DOHH2 (cell line): ENCODE data around the gene TMEM151B.
"Not testable (repeated sequence)": the region's sequence is repeated elsewhere in the genome, so short reads cannot be mapped to it uniquely, and the experiment has no call there.

Experiments used
- H3F3A ChIP-seq: fragments of 200-600 bp; sonication (generic), shearing (Covaris generic); 2 replicates; pipeline ENCODE4 v1.6.0; 2016; ENCODE audit warnings: antibody characterized with exemption, mild to moderate bottlenecking; ENCODE audit not compliant: control insufficient read depth, insufficient read depth
- H3K27ac ChIP-seq: fragments of 200-600 bp; sonication (generic); 2 replicates; pipeline ENCODE4 v1.5.1; 2014; ENCODE audit warnings: low read depth, mild to moderate bottlenecking, low read length, moderate library complexity
- H3K27me3 ChIP-seq: fragments of 200-600 bp; sonication (generic); 2 replicates; pipeline ENCODE4 v1.6.1; 2014; ENCODE audit warnings: mild to moderate bottlenecking, low read length, mixed read lengths; ENCODE audit not compliant: control insufficient read depth
- H3K36me3 ChIP-seq: fragments of 200-600 bp; sonication (generic); 2 replicates; pipeline ENCODE4 v1.6.1; 2014; ENCODE audit warnings: mild to moderate bottlenecking, low read length, moderate library complexity, mixed read lengths; ENCODE audit not compliant: control insufficient read depth
- H3K4me1 ChIP-seq: fragments of 200-600 bp; sonication (generic); 2 replicates; pipeline ENCODE4 v1.6.1; 2014; ENCODE audit warnings: mild to moderate bottlenecking, low read length, mixed read lengths; ENCODE audit not compliant: control insufficient read depth
- H3K4me2 ChIP-seq: fragments of 200-600 bp; sonication (generic); 2 replicates; pipeline ENCODE4 v1.6.0; 2014; ENCODE audit warnings: mild to moderate bottlenecking, low read length, moderate library complexity
- H3K4me3 ChIP-seq: fragments of 200-600 bp; sonication (generic); 2 replicates; pipeline ENCODE4 v1.5.1; 2014; ENCODE audit warnings: mild to moderate bottlenecking, low read length, mixed read lengths
- H3K79me2 ChIP-seq: fragments of 200-600 bp; sonication (generic); 2 replicates; pipeline ENCODE4 v1.6.1; 2014; ENCODE audit warnings: mild to moderate bottlenecking, low read length, mixed read lengths; ENCODE audit not compliant: control insufficient read depth
- H3K9me2 ChIP-seq: fragments of 200-600 bp; sonication (generic); replicated peaks from 2 replicates; pipeline ENCODE4 v1.6.1; 2014; ENCODE audit warnings: mild to moderate bottlenecking, low read length, mixed read lengths; ENCODE audit not compliant: control insufficient read depth
- H3K9me3 ChIP-seq: fragments of 200-600 bp; sonication (generic); 2 replicates; pipeline ENCODE4 v1.6.1; 2014; ENCODE audit warnings: antibody characterized with exemption, low read length, mixed read lengths; ENCODE audit not compliant: control insufficient read depth, insufficient read depth
- H4K20me1 ChIP-seq: fragments of 200-600 bp; sonication (generic); 2 replicates; pipeline ENCODE4 v1.6.0; 2014; ENCODE audit warnings: low read depth, mild to moderate bottlenecking, antibody characterized with exemption, low read length, moderate library complexity; ENCODE audit not compliant: control insufficient read depth, insufficient read depth
- CTCF ChIP-seq: fragments of 200-600 bp; sonication (generic); IDR thresholded peaks from one replicate; pipeline ENCODE4 v1.5.1; 2014; ENCODE audit warnings: antibody characterized with exemption, mild to moderate bottlenecking, low read depth, low read length; ENCODE audit not compliant: poor library complexity, severe bottlenecking
- EZH2phosphoT487 ChIP-seq: fragments of 200-600 bp; sonication (generic); IDR thresholded peaks from 2 replicates; pipeline ENCODE4 v1.6.1; 2017; ENCODE audit warnings: borderline replicate concordance, mild to moderate bottlenecking, antibody characterized with exemption, low read length, moderate library complexity, mixed read lengths

Gene TMEM151B

GRCh38 chr6:44321210-44321609 lies 51.0 kb downstream of the TMEM151B start:
- H3K4me2 ChIP-seq = no peak overlapping the region
- H3K9me2 ChIP-seq = no peaks in the 10 kb centered on the region
- no peak for TF ChIP-seq EZH2phosphoT487
- TF ChIP-seq CTCF = no peak
- H3K27ac ChIP-seq = no peak overlapping the region
- H3K4me1 ChIP-seq = no peaks in the 10 kb centered on the region
- H3K4me3 ChIP-seq = no peak overlapping the region
- peaks cover 8% of the 10 kb centered on the region; the same call in 1 of the 2 replicates for H3K27me3 ChIP-seq
- H3K36me3 ChIP-seq = no peaks in the 10 kb centered on the region
- no peaks in the 10 kb centered on the region for H3K9me3 ChIP-seq
- no peaks in the 10 kb centered on the region for H4K20me1 ChIP-seq
- H3F3A ChIP-seq = no peaks in the 10 kb centered on the region
- no peaks in the 10 kb centered on the region for H3K79me2 ChIP-seq

- Histone ChIP-seq H3K27me3 (peaks cover 16% of the 10 kb centered on the region), H3K9me2 (no peaks in the 10 kb centered on the region), H3K4me3 (no peak overlapping the region)
These were observed 56.8 kb downstream of the TMEM151B start for GRCh38 chr6:44327096-44327495.

GRCh38 chr6:44327760-44328159 lies 57.5 kb downstream of the TMEM151B start:
- Histone ChIP-seq H3K36me3 (no peaks in the 10 kb centered on the region), H3K27me3 (peaks cover 16% of the 10 kb centered on the region), H3K9me2 (no peaks in the 10 kb centered on the region), H3K79me2 (no peaks in the 10 kb centered on the region), H3F3A (no peaks in the 10 kb centered on the region), H3K9me3 (no peaks in the 10 kb centered on the region), H3K27ac (no peak overlapping the region), H3K4me2 (no peak overlapping the region), H4K20me1 (no peaks in the 10 kb centered on the region), H3K4me3 (no peak overlapping the region), H3K4me1 (no peaks in the 10 kb centered on the region)
- no peak for TF ChIP-seq CTCF
- TF ChIP-seq EZH2phosphoT487 = no peak

More at GRCh38 chr6:44327096-44327495, 56.8 kb downstream of the TMEM151B start:
- TF ChIP-seq EZH2phosphoT487 = no peak
- no peak for TF ChIP-seq CTCF
- H3K36me3 ChIP-seq = no peaks in the 10 kb centered on the region
- H3K79me2 ChIP-seq = no peaks in the 10 kb centered on the region
- H3K4me2 ChIP-seq = no peak overlapping the region
- H3F3A ChIP-seq = no peaks in the 10 kb centered on the region
- H4K20me1 ChIP-seq = no peaks in the 10 kb centered on the region
- no peak overlapping the region for H3K27ac ChIP-seq
- no peaks in the 10 kb centered on the region for H3K4me1 ChIP-seq
- H3K9me3 ChIP-seq = no peaks in the 10 kb centered on the region

- H3K4me2 ChIP-seq, H4K20me1 ChIP-seq, H3K79me2 ChIP-seq, H3F3A ChIP-seq, H3K27ac ChIP-seq, H3K4me1 ChIP-seq, H3K4me3 ChIP-seq, H3K9me3 ChIP-seq, H3K36me3 ChIP-seq, H3K9me2 ChIP-seq: not testable (repeated sequence)
- peaks cover 16% of the 10 kb centered on the region for H3K27me3 ChIP-seq
These were observed 58.0 kb downstream of the TMEM151B start for GRCh38 chr6:44328203-44328602.
